ENCODE results near the gene CACNA1E.

CACNA1E gene

GRCh38 chr1:181541947-181542346 lies 58.6 kb downstream of the CACNA1E start:
- TF ChIP-seq, protein P1, sequence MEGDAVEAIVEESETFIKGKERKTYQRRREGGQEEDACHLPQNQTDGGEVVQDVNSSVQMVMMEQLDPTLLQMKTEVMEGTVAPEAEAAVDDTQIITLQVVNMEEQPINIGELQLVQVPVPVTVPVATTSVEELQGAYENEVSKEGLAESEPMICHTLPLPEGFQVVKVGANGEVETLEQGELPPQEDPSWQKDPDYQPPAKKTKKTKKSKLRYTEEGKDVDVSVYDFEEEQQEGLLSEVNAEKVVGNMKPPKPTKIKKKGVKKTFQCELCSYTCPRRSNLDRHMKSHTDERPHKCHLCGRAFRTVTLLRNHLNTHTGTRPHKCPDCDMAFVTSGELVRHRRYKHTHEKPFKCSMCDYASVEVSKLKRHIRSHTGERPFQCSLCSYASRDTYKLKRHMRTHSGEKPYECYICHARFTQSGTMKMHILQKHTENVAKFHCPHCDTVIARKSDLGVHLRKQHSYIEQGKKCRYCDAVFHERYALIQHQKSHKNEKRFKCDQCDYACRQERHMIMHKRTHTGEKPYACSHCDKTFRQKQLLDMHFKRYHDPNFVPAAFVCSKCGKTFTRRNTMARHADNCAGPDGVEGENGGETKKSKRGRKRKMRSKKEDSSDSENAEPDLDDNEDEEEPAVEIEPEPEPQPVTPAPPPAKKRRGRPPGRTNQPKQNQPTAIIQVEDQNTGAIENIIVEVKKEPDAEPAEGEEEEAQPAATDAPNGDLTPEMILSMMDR (IDR thresholded peaks at IDR 0.05): no peak

DNA sequence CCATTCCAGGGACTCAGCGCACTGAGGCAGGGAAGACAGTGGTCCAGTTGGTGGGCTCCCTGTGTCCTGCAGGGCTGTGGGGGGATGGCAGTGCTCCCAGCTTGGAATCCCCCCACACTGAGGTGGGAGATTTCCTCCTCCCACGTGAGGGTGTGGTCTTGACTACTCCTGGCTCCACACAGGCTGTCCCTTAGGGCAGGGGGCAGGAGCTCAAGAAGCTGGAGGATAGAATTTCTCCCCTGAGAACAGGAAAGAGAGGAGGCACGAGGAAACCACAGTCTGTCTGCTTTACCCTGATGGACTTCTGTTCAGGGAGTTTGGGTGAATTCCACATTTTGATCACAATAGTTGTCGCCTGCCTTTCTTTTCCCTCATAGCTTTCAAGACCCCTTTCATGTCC lies 62.1 kb downstream of the CACNA1E start:
- TF ChIP-seq, protein P1 (IDR thresholded peaks at IDR 0.05): no peak

- TF ChIP-seq, protein P1 (IDR thresholded peaks at IDR 0.05): no peak
Measured at GRCh38 chr1:181548497-181548896, 65.2 kb downstream of the CACNA1E start.

- TF ChIP-seq, protein P1 (IDR thresholded peaks at IDR 0.05): no peak
Measured at GRCh38 chr1:181551249-181551648, 67.9 kb downstream of the CACNA1E start.

GRCh38 chr1:181551754-181552153 lies 68.4 kb downstream of the CACNA1E start:
- TF ChIP-seq, protein P1 (IDR thresholded peaks at IDR 0.05): no peak

GRCh38 chr1:181554465-181554864 lies 71.1 kb downstream of the CACNA1E start:
- TF ChIP-seq, protein P1 (IDR thresholded peaks at IDR 0.05): no peak

GRCh38 chr1:181556631-181557030 lies 73.3 kb downstream of the CACNA1E start:
- TF ChIP-seq, protein P1 (IDR thresholded peaks at IDR 0.05): no peak

GRCh38 chr1:181557313-181557712 lies 74.0 kb downstream of the CACNA1E start:
- TF ChIP-seq, protein P1 (IDR thresholded peaks at IDR 0.05): no peak
